A673 (cell line): Measurements from ENCODE around the gene BTG4.

Experiments used
- CTCF ChIP-seq: fragments of 300-800, 200-600 bp; sonication (generic); conservative IDR thresholded peaks from 2 replicates; pipeline ENCODE4 v1.5.1; 2017; ENCODE audit warnings: low read depth, mild to moderate bottlenecking, antibody characterized with exemption, low read length, moderate library complexity, mixed read lengths
- EZH2 ChIP-seq: fragments of 200-600 bp; sonication (generic); IDR thresholded peaks from 2 replicates; pipeline ENCODE4 v1.6.1; 2017; ENCODE audit warnings: borderline replicate concordance, low read depth, mild to moderate bottlenecking, mixed read lengths, antibody characterized with exemption, low read length; ENCODE audit not compliant: poor library complexity, severe bottlenecking

- TF ChIP-seq EZH2 (no peak), CTCF (no peak)
These were observed 54.3 kb downstream of the BTG4 start for GRCh38 chr11:111457731-111458368.
